HG03575 (cell line): ENCODE data around the gene C21orf91.
"Not testable (repeated sequence)": the region's sequence is repeated elsewhere in the genome, so short reads cannot be mapped to it uniquely, and the experiment has no call there.

Source experiments
- ATAC-seq: cut with Tn5 transposase; IDR thresholded peaks from one replicate; pipeline ENCODE4 v1.9.1; 2021; ENCODE audit not compliant: unreplicated experiment, insufficient number of reproducible peaks, low FRiP score; ENCODE audit errors: extremely low read depth

C21orf91 gene

DNA sequence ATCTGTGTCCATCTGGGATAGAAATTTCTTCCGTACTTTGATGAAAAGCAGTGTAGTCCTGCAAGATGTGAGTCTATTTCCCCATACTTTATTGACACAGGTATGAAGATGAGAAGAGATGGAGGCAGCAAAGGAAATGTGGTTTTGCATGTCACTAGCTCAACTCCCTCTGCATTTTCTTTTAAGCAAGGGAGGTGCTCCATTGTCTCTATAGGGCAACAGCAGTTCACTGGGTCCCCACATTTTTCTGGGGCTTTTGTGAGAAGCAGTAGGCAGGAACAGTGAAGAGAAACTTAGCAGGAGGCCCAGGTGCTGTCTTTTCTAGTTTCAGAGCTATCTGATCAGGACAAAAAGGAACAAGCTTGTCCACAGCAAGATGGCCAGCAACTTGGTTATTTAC, 37.1 kb downstream of the C21orf91 start:
- ATAC-seq = no peak

- no peak for ATAC-seq
Measured at GRCh38 chr21:17781524-17781923, 37.6 kb downstream of the C21orf91 start.

DNA sequence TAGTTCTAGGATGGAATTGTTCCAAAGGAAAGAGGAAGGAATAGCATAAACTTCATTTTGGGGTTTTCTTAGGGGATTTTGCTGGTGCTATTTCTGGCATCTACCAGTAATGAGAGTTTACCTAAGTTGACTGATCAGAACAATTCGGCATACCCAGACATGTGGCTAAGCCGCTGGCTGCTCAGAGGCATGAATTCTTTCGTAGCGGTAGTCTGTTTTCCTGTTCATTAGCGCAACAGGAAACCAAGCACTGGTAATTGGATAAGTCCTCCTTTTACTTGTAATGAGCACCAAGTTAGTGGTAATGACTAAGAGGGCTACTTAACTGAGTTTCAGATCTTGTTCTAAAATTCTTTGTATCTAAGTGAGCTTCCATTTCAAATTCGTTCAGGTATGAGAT, 38.6 kb downstream of the C21orf91 start:
- ATAC-seq = peak; percentile 15

GRCh38 chr21:17779980-17780379, 39.2 kb downstream of the C21orf91 start:
- no peak for ATAC-seq

DNA sequence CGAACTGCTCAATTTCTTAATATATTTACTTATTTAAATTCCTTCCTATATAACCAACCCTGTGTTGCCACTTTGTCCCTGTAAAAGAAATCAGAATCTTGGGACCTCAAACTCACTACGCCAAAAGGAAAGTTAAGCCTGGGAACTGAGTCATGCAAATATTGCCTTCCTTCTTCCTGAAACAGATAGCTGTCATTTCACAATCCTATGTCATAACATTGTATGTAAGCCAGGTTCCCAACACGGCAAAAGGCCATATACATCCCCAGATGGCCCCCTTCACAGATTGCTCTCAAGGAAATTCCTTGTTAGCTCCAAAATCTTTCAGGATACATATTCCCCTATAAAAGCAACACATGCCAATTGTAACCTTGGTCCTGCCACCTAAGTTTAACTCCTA, 39.7 kb downstream of the C21orf91 start:
- no peak for ATAC-seq

GRCh38 chr21:17777072-17777765, 41.9 kb downstream of the C21orf91 start:
- no peak for ATAC-seq

GRCh38 chr21:17775431-17776126, 43.6 kb downstream of the C21orf91 start:
- no peak for ATAC-seq

DNA sequence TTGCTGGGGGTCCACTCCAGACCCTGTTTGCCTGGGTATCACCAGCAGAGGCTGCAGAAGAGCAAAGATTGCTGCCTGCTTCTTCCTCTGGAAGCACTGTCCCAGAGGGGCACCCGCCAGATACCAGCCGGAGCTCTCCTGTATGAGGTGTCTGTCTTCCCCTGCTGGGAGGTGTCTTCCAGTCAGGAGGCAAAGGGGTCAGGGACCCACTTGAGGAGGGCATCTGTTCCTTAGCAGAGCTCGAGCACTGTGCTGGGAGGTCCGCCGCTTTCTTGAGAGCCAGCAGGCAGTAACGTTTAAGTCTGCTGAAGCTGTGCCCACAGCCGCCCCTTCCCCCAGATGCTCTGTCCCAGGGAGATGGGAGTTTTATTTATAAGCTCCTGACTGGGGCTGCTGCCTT, 44.1 kb downstream of the C21orf91 start:
- not testable (repeated sequence) for ATAC-seq

DNA sequence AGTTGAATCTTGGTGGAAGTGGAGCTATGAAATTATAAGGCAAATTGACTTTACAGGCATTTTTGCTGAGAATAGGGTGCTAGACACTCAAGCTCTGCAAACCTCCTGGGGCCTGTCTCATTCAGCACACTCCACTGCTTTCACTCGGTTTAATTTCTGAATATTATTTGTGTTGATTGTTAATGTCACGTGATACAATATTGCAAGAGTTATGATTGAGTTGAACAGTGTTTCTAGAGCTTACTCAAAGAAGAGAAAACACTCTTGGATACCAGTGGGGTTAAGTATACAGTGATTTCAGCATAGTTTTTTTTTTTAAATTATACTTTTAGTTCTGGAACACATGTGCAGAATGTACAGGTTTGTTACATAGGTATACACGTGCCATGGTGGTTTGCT, 49.7 kb downstream of the C21orf91 start:
- no peak for ATAC-seq

DNA sequence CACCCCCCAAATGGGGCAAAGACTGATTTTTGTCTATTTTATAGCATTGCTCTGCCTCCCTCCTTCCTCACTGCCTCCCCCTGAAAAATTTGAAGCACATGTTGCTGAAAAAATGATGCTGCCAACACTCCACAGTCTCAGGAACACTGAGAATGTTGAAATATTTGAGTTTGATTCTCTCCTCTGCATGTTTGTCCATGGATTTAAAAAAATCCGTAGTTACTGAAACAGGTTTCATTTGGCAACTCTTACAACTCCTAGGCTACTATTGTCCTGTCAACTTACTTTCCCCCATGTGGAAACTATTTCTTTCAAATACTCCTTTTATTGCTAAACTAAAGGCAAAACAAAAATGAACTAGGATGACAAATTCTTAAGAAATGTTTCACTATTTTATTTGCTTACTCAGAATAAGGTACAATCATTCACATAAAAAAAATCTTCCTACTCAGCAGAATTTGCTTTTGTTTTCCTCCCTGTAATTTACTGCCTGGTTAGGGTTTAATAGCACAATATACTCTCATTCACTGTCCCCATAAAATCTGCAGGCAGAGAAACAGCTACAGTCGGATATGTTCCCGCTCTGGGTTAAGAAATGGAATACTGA, 50.2 kb downstream of the C21orf91 start:
- no peak for ATAC-seq

DNA sequence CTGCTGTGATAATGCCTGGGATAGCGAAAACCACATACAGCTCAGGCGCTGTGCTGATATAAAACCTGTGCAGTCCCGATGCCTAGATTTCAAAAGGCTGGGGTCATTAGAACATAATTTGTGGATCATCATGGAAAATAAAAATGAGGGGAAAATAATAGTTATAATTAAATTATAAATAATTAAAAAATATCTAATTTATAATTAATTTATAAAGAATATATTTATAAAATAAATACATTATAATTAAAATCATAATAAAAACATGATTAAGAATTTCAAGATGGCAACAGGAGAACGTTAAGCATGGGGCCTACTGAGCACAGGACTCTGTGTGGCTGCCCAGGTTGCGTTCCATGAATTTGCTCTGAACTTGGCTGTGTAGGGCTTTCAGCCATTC, 53.9 kb downstream of the C21orf91 start:
- no peak for ATAC-seq

GRCh38 chr21:17763288-17764037, 55.7 kb downstream of the C21orf91 start:
- no peak for ATAC-seq

GRCh38 chr21:17759511-17760178, 59.5 kb downstream of the C21orf91 start:
- ATAC-seq = no peak

DNA sequence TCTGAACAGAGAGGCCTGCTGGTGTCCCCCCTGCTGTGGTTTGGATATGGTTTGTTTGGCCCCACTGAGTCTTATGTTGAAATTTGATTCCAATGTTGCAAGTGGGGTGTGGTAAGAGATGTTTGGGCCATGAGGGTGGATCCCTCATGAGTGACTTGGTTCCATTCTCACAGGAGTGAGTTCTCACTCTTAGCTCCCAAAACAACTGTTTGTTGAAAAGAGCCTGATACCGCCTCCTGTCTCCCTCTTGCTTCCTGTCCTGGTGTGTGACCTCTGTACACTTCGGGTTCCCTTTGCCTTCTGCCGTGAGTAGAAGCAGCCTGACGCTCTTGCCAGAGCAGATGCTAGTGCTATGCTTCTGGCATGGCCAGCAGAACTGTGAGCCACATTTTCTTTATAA, 60.5 kb downstream of the C21orf91 start:
- ATAC-seq = no peak

DNA sequence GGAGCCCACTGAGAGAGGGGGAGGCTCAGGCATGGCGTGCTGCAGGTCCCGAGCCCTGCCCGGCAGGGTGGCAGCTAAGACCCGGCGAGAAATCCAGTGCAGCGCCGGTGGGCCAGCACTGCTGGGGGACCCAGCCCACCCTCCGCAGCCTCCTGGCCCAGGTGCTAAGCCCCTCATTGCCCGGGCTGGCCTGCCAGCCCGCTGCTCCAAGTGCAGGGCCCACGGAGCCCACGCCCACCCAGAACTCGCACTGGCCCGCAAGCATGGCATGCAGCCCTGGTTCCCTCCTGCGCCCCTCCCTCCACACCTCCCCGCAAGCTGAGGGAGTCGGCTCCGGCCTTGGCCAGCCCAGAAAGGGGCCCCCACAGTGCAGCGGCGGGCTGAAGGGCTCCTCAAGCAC, 61.5 kb downstream of the C21orf91 start:
- ATAC-seq = no peak

DNA sequence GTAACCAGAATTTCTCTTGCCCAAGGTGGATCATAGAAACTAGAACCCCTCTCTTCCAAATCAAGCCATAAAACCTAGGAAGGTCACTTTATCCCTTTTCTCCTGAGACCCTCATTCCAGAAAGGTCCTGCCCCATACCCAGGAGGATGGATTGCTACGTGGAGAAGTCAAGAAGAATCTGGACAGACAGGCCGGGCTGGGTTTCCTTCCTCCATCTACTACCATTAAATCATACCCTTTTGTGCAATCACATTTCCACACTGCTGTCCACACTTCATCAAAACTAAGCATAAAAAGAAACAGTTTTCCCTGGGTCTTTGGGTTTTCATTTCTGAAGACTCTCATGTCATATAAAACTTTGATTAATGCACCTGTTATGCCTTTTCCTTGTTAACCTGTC, 65.4 kb downstream of the C21orf91 start:
- ATAC-seq = no peak

DNA sequence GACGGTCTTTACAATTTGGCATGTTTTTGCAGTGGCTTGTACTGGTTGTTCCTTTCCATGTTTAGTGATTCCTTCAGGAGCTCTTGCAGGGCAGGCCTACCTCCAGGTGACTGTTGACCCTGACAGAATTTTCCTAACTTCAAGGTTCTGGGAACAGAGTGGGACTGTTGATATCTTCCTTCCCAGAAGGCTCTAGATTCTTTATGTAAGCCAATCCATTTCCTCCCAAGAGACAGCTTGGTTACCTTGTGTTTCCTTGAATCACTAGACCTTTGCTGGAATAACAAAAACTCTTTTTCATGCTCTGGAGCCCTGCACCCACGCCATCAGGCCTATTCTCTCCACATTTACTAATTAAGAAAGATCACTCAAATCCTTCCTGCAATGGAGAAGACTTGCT, 67.0 kb downstream of the C21orf91 start:
- no peak for ATAC-seq

- no peak for ATAC-seq
Measured at GRCh38 chr21:17746920-17747319, 72.2 kb downstream of the C21orf91 start.

DNA sequence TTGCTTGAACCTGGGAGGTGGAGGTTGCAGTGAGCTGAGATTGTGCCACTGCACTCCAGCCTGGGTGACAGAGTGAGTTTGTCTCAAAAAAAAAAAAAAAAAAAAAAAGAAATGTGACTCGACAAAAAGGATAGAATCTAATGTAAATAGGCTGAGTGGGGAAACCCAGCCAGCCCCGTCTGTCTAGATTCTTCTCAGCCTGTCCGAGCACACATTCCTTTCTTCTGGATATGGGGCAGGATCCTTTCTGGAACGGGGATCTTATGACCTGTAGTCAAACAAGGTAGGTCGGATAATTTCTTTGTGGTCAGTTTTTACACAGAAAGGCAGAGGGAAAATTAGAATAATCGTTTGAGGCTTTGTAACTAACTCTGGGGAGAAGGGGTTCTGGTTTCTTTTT, 74.1 kb downstream of the C21orf91 start:
- ATAC-seq = no peak
